ENCODE measurements around the gene GALNT17.

GALNT17 gene

DNA sequence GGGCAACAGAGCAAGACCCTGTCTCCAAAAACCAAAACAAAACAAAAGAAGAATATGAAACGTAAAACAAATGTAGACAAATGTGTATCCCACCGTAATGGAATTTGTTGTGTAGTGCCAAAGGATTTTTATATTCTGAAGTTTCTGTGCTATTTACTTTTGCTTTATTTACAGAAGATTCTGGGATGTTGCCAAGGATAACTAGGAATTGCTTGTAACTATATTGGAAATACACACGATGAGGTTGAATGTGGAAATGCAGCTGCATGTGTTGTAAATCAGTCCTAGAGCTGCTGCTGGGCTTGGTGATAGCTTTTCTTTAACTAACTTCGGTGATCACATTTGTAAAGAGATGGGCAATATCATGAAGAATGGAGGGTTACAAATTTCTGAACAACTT, 39.5 kb downstream of the GALNT17 start:
- no peaks in the 10 kb centered on the region for H3K27me3 ChIP-seq (replicated peaks; ENCODE audit: control insufficient read depth, insufficient read depth, low read length)
- H3K36me3 ChIP-seq (ENCODE audit: control insufficient read depth, insufficient read depth, low read length) = no peaks in the 10 kb centered on the region
- DNase-seq (ENCODE audit: extremely low read depth, insufficient read length) = no peak
- H3K4me3 ChIP-seq (replicated peaks; ENCODE audit: low read depth, low read length) = no peak overlapping the region
- TF ChIP-seq, protein P1, sequence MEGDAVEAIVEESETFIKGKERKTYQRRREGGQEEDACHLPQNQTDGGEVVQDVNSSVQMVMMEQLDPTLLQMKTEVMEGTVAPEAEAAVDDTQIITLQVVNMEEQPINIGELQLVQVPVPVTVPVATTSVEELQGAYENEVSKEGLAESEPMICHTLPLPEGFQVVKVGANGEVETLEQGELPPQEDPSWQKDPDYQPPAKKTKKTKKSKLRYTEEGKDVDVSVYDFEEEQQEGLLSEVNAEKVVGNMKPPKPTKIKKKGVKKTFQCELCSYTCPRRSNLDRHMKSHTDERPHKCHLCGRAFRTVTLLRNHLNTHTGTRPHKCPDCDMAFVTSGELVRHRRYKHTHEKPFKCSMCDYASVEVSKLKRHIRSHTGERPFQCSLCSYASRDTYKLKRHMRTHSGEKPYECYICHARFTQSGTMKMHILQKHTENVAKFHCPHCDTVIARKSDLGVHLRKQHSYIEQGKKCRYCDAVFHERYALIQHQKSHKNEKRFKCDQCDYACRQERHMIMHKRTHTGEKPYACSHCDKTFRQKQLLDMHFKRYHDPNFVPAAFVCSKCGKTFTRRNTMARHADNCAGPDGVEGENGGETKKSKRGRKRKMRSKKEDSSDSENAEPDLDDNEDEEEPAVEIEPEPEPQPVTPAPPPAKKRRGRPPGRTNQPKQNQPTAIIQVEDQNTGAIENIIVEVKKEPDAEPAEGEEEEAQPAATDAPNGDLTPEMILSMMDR (IDR thresholded peaks at IDR 0.05; ENCODE audit: insufficient read depth, low read length, poor library complexity, severe bottlenecking) = no peak

DNA sequence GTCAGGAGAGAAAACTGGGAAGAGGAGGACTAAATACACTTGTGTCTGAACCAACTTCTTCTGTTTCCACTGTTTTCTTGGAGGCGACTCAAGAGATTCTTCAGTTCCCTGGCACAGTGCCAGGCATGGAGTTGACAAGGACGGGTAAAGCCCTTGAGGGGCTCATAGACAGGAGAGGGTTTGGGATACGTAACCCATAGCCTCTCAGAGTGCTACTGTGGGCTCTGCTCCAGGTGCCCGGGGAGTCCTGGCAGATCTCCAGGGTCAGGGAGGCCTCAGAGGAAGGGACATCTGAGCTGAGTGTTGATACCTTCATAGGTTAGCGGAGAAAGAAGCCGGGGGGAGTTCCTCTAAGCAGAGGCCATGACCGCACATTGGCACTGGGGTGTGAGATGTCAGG, 42.0 kb downstream of the GALNT17 start:
- H3K36me3 ChIP-seq (ENCODE audit: control insufficient read depth, insufficient read depth, low read length) = no peaks in the 10 kb centered on the region
- no peaks in the 10 kb centered on the region for H3K27me3 ChIP-seq (replicated peaks; ENCODE audit: control insufficient read depth, insufficient read depth, low read length)
- H3K4me3 ChIP-seq (replicated peaks; ENCODE audit: low read depth, low read length) = no peak overlapping the region
- no peak for DNase-seq (ENCODE audit: extremely low read depth, insufficient read length)
- TF ChIP-seq, protein P1 (IDR thresholded peaks at IDR 0.05; ENCODE audit: insufficient read depth, low read length, poor library complexity, severe bottlenecking) = no peak

DNA sequence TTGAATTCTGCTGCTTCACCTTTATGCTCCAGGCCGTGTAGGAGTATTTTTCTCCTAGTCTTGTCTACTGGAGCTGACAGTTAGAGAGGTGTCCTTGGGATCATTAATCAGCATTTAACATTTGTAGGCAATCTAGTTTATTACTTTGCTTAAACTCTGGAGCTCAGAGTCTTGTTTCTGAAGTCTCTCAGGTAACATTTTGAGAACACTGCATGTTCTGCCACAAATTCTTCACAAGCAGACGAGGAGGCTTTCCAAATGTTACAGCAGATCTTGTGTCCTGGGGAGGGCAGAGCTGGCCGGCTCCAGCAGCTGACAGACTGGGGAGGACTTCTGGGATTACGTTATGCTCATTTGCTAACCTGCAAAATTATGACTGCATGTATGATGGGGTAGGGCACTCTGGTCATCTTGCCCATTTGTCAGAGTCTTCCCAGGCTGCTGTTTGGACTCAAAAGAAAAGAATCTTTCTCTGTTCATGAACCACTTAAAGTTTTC, 50.5 kb downstream of the GALNT17 start:
- H3K36me3 ChIP-seq (ENCODE audit: control insufficient read depth, insufficient read depth, low read length) = no peaks in the 10 kb centered on the region
- TF ChIP-seq, protein P1 (IDR thresholded peaks at IDR 0.05; ENCODE audit: insufficient read depth, low read length, poor library complexity, severe bottlenecking) = no peak
- H3K4me3 ChIP-seq (replicated peaks; ENCODE audit: low read depth, low read length) = no peak overlapping the region
- H3K27me3 ChIP-seq (replicated peaks; ENCODE audit: control insufficient read depth, insufficient read depth, low read length) = no peaks in the 10 kb centered on the region
- DNase-seq (ENCODE audit: extremely low read depth, insufficient read length) = no peak

DNA sequence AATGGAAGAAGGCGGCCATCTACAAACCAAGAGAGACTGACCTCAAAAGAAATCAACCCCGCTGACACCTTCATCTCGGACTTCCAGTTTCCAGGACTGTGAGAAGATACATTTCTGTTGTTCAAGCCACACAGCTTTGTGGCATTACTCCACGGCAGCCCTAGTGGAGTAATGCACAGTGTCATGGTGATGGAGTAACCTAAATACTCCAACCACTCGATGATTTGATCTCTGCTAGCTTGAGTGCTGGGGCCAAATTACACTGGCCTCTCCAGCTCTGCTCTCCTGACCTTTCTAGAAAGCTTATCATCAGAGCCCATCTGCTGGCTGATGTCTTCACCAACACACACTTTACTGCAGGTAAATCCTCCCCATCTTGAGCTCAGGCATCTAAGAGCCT, 52.2 kb downstream of the GALNT17 start:
- no peak overlapping the region for H3K4me3 ChIP-seq (replicated peaks; ENCODE audit: low read depth, low read length)
- TF ChIP-seq, protein P1 (IDR thresholded peaks at IDR 0.05; ENCODE audit: insufficient read depth, low read length, poor library complexity, severe bottlenecking) = no peak
- H3K36me3 ChIP-seq (ENCODE audit: control insufficient read depth, insufficient read depth, low read length) = no peaks in the 10 kb centered on the region
- no peaks in the 10 kb centered on the region for H3K27me3 ChIP-seq (replicated peaks; ENCODE audit: control insufficient read depth, insufficient read depth, low read length)
- no peak for DNase-seq (ENCODE audit: extremely low read depth, insufficient read length)

DNA sequence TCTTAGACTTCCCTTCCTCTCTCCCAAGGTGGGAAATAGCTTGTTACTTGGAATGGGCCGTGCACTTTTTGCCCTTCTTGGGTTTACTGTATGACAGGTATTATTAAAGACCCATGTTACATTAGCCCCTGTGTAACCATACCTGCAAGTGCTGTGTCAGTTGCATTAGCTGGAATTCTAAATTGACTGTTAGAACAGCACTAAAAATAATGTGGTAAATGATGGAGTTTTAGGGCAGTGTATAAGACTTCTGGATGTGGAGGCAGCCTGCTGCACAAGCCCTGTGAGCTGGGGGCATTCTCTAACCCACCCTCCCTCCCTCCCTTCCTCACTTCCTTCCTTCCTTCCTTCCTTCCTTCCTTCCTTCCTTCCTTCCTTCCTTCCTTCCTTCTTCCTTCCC, 52.7 kb downstream of the GALNT17 start:
- DNase-seq (ENCODE audit: extremely low read depth, insufficient read length) = no peak
- no peaks in the 10 kb centered on the region for H3K36me3 ChIP-seq (ENCODE audit: control insufficient read depth, insufficient read depth, low read length)
- H3K4me3 ChIP-seq (replicated peaks; ENCODE audit: low read depth, low read length) = no peak overlapping the region
- no peaks in the 10 kb centered on the region for H3K27me3 ChIP-seq (replicated peaks; ENCODE audit: control insufficient read depth, insufficient read depth, low read length)
- TF ChIP-seq, protein P1 (IDR thresholded peaks at IDR 0.05; ENCODE audit: insufficient read depth, low read length, poor library complexity, severe bottlenecking) = no peak

DNA sequence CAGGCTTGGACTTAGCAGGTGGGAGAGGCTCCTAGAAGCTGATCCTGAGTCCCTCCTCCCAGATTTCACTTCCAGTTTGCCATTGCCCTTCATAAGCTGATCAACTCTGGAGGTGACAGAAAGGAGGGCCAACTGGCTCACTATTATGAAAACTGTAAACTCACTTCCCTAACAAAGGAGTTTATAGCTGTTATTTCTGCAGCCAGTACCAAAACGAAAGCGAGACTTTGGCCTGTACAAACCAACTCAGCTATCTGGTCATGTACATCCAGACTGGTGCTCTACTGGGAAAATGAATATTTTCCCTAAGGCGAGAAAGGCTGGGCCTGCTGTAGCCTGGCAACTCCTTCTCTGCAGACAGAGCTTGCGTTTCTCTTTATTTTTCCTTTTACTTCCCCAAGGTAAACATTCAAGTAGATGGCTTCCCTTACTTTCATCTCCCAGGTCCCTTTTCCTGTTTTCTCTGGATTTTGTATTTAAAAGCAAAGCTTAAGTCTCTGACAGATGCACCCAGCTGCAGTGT, 54.7 kb downstream of the GALNT17 start:
- no peaks in the 10 kb centered on the region for H3K36me3 ChIP-seq (ENCODE audit: control insufficient read depth, insufficient read depth, low read length)
- H3K27me3 ChIP-seq (replicated peaks; ENCODE audit: control insufficient read depth, insufficient read depth, low read length) = no peaks in the 10 kb centered on the region
- no peak for DNase-seq (ENCODE audit: extremely low read depth, insufficient read length)
- H3K4me3 ChIP-seq (replicated peaks; ENCODE audit: low read depth, low read length) = no peak overlapping the region
- TF ChIP-seq, protein P1 (IDR thresholded peaks at IDR 0.05; ENCODE audit: insufficient read depth, low read length, poor library complexity, severe bottlenecking) = no peak
